H9 (cell line): ENCODE data around the gene RXFP3. TPM values are rescaled to one million over a fixed set of nuclear protein-coding genes. Genes with fewer than 3 reads are reported as not detected.

Experiments used
- DNase-seq: peaks from one replicate; pipeline ENCODE4 v3.0.0-alpha.2; 2017
- H2AFZ ChIP-seq: one replicate; pipeline ENCODE4 v1.6.1; 2013; ENCODE audit warnings: mild to moderate bottlenecking, low read length, control low read depth, moderate library complexity
- H2AK5ac ChIP-seq: 2 replicates; pipeline ENCODE4 v1.6.1; 2013; ENCODE audit warnings: low read length, control low read depth, mixed read lengths; ENCODE audit not compliant: insufficient read length
- H2BK120ac ChIP-seq: one replicate; pipeline ENCODE4 v1.6.1; 2013; ENCODE audit warnings: low read depth, mild to moderate bottlenecking, low read length, control low read depth, inconsistent platforms; ENCODE audit not compliant: poor library complexity, severe bottlenecking
- H2BK12ac ChIP-seq: 2 replicates; pipeline ENCODE4 v1.6.1; 2013; ENCODE audit warnings: low read length, control low read depth, mixed read lengths, low read depth; ENCODE audit not compliant: insufficient read length
- H2BK15ac ChIP-seq: 2 replicates; pipeline ENCODE4 v1.6.1; 2013; ENCODE audit warnings: low read depth, low read length, control low read depth
- H2BK20ac ChIP-seq: one replicate; pipeline ENCODE4 v1.6.1; 2013; ENCODE audit warnings: low read depth, mild to moderate bottlenecking, low read length, control low read depth, inconsistent platforms; ENCODE audit not compliant: poor library complexity, severe bottlenecking
- H2BK5ac ChIP-seq: 2 replicates; pipeline ENCODE4 v1.6.1; 2013; ENCODE audit warnings: low read length, control low read depth, mixed read lengths; ENCODE audit not compliant: insufficient read length
- H3K14ac ChIP-seq: 2 replicates; pipeline ENCODE4 v1.6.1; 2013; ENCODE audit warnings: low read length, control low read depth; ENCODE audit not compliant: insufficient read depth
- H3K18ac ChIP-seq: 2 replicates; pipeline ENCODE4 v1.6.1; 2013; ENCODE audit warnings: low read depth, mild to moderate bottlenecking, mixed read lengths, low read length, control low read depth; ENCODE audit not compliant: insufficient read length
- H3K23ac ChIP-seq: 2 replicates; pipeline ENCODE4 v1.6.1; 2013; ENCODE audit warnings: low read length, control low read depth, mixed read lengths, low read depth; ENCODE audit not compliant: insufficient read length
- H3K23me2 ChIP-seq: 2 replicates; pipeline ENCODE4 v1.6.1; 2013; ENCODE audit warnings: low read depth, mild to moderate bottlenecking, mixed read lengths, low read length, control low read depth; ENCODE audit not compliant: insufficient read length, poor library complexity, severe bottlenecking
- H3K27ac ChIP-seq: 2 replicates; pipeline ENCODE4 v1.5.1; 2013; ENCODE audit warnings: low read length, control low read depth, mixed read lengths, low read depth; ENCODE audit not compliant: insufficient read length
- H3K27me3 ChIP-seq: 2 replicates; pipeline ENCODE4 v1.6.1; 2013; ENCODE audit warnings: low read length, control low read depth, inconsistent platforms; ENCODE audit not compliant: insufficient read depth
- H3K4ac ChIP-seq: 2 replicates; pipeline ENCODE4 v1.6.1; 2013; ENCODE audit warnings: low read depth, mild to moderate bottlenecking, control low read depth, inconsistent platforms, low read length, moderate library complexity
- H3K4me1 ChIP-seq: 2 replicates; pipeline ENCODE4 v1.6.1; 2013; ENCODE audit warnings: low read length, control low read depth, inconsistent platforms; ENCODE audit not compliant: insufficient read depth
- H3K4me2 ChIP-seq: 2 replicates; pipeline ENCODE4 v1.6.1; 2013; ENCODE audit warnings: low read length, control low read depth, mixed read lengths; ENCODE audit not compliant: insufficient read length, insufficient read depth
- H3K56ac ChIP-seq: 2 replicates; pipeline ENCODE4 v1.6.1; 2013; ENCODE audit warnings: low read depth, mild to moderate bottlenecking, mixed read lengths, low read length, control low read depth; ENCODE audit not compliant: insufficient read length
- H3K79me1 ChIP-seq: 2 replicates; pipeline ENCODE4 v1.6.1; 2013; ENCODE audit warnings: low read depth, mild to moderate bottlenecking, moderate library complexity, low read length, control low read depth, inconsistent platforms; ENCODE audit not compliant: insufficient read depth, poor library complexity, severe bottlenecking
- H3K79me2 ChIP-seq: 2 replicates; pipeline ENCODE4 v1.6.1; 2013; ENCODE audit warnings: low read length, control low read depth, inconsistent platforms; ENCODE audit not compliant: insufficient read depth
- H3K9ac ChIP-seq: 2 replicates; pipeline ENCODE4 v1.6.1; 2013; ENCODE audit warnings: low read length, control low read depth, mixed read lengths; ENCODE audit not compliant: insufficient read length; ENCODE audit errors: extremely low read depth
- H3K9me3 ChIP-seq: one replicate; pipeline ENCODE4 v1.6.1; 2013; ENCODE audit warnings: low read depth, low read length, inconsistent platforms; ENCODE audit not compliant: control insufficient read depth
- H3T11ph ChIP-seq: one replicate; pipeline ENCODE4 v1.6.1; 2013; ENCODE audit warnings: mild to moderate bottlenecking, low read length, control low read depth, inconsistent platforms
- H4K20me1 ChIP-seq: one replicate; pipeline ENCODE4 v1.6.1; 2013; ENCODE audit not compliant: control insufficient read depth, insufficient read length, insufficient read depth
- H4K5ac ChIP-seq: 2 replicates; pipeline ENCODE4 v1.6.1; 2013; ENCODE audit warnings: low read depth, mild to moderate bottlenecking, mixed read lengths, low read length, control low read depth; ENCODE audit not compliant: insufficient read length
- H4K8ac ChIP-seq: replicated peaks from 2 replicates; pipeline ENCODE4 v1.6.1; 2013; ENCODE audit warnings: low read length, control low read depth, mixed read lengths, low read depth; ENCODE audit not compliant: insufficient read length
- H4K91ac ChIP-seq: 2 replicates; pipeline ENCODE4 v1.6.1; 2013; ENCODE audit warnings: low read depth, mild to moderate bottlenecking, moderate library complexity, mixed read lengths, low read length, control low read depth; ENCODE audit not compliant: insufficient read length
- H3K27ac Mint-ChIP-seq, 3 experiments: 2 replicates in 2 of 3; 3 replicates in 1 of 3; pipeline ENCODE4 v1.8.0; 2020 to 2021; ENCODE audit warnings: mixed read lengths in 3 of 3, mild to moderate bottlenecking in 1 of 3, moderate library complexity in 1 of 3
- H3K27me3 Mint-ChIP-seq: 2 replicates; pipeline ENCODE4 v1.8.0; 2021; ENCODE audit warnings: low read depth, mild to moderate bottlenecking, moderate library complexity, mixed read lengths
- H3K36me3 Mint-ChIP-seq, 3 experiments: 2 replicates in 2 of 3; 3 replicates in 1 of 3; pipeline ENCODE4 v1.8.0; 2020 to 2021; ENCODE audit warnings: low read depth in 3 of 3, mixed read lengths in 3 of 3; ENCODE audit not compliant: insufficient read depth in 1 of 3
- H3K4me1 Mint-ChIP-seq, 2 experiments: 2 replicates each; pipeline ENCODE4 v1.8.0; 2020; ENCODE audit warnings: mixed read lengths in 2 of 2
- H3K4me3 Mint-ChIP-seq, 2 experiments: 2 replicates in 1 of 2; 3 replicates in 1 of 2; pipeline ENCODE4 v1.8.0; 2020 to 2021; ENCODE audit warnings: mild to moderate bottlenecking in 2 of 2, mixed read lengths in 2 of 2, moderate library complexity in 1 of 2
- H3K9me3 Mint-ChIP-seq, 2 experiments: 2 replicates in 1 of 2; 3 replicates in 1 of 2; pipeline ENCODE4 v1.8.0; 2020; ENCODE audit warnings: mild to moderate bottlenecking in 2 of 2, mixed read lengths in 2 of 2, moderate library complexity in 1 of 2
- WGBS: extraction: QIAGEN DNeasy Blood & Tissue Kit; methylation state at CpG from one replicate; pipeline ENCODE4 v1.1.7; 2013; ENCODE audit warnings: missing lambda C conversion rate, low lambda C conversion rate, mixed read lengths; ENCODE audit not compliant: insufficient read length; ENCODE audit errors: extremely low coverage; 5-methylcytosine and 5-hydroxymethylcytosine counted together
- total RNA-seq: library from RNA; stranded (reverse); gene quantifications from 2 replicates; pipeline ENCODE4 v1.2.1, GENCODE V29; 2021
- TF ChIP-seq, protein P1 (sequence below): fragments of 200-600 bp; sonication (generic); conservative IDR thresholded peaks from 3 replicates; pipeline ENCODE4 v1.8.0; 2021; ENCODE audit warnings: antibody characterized with exemption, mild to moderate bottlenecking

Gene RXFP3
- total RNA-seq, 1 experiment from 2014 or later: not detected

DNA sequence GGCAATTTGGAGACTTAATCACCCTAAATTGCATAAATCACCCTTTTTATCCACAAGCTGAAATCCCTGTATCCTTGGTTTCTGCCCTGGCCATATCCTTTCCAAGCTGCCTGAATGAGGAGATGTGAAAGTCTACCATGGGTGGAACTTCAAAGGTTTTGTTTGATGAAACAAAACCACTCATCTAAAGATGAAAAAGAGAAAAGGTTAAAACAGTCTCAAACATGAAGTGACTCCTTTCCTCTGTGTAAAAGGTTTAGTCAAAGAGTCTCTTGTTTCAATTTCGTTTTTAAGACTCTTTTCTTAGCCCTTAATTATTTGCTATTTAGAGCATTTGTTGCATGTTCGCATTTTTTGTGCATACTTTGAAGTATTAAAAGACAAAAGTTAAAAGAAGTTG is 37.1 kb downstream of the RXFP3 start:
- no peak overlapping the region for H2BK15ac ChIP-seq
- no peak overlapping the region for H3K14ac ChIP-seq
- Mint-ChIP-seq H3K27ac (no peak overlapping the region), H3K27me3 (no peaks in the 10 kb centered on the region), H3K4me1 (peaks cover 33 to 53% of the 10 kb centered on the region in 2 experiments), H3K36me3 (peaks cover 0 to 3% (median 0%) of the 10 kb centered on the region in 3 experiments; a peak in 1 of 7 replicates), H3K4me3 (no peak overlapping the region), H3K9me3 (no peaks in the 10 kb centered on the region)
- no peak overlapping the region for H2BK12ac ChIP-seq
- WGBS: no CpG with 5 or more reads among the region's 2 CpGs
- H2AFZ ChIP-seq: no peak overlapping the region
- H3K56ac ChIP-seq: no peak overlapping the region
- H2BK120ac ChIP-seq: no peak overlapping the region
- no peaks in the 10 kb centered on the region for H3K9me3 ChIP-seq
- no peak overlapping the region for H2BK5ac ChIP-seq
- H4K8ac ChIP-seq: no peak overlapping the region
- no peak overlapping the region for H4K91ac ChIP-seq
- H3K79me1 ChIP-seq: no peaks in the 10 kb centered on the region
- no peak overlapping the region for H3T11ph ChIP-seq
- no peaks in the 10 kb centered on the region for H3K79me2 ChIP-seq
- no peak overlapping the region for H3K18ac ChIP-seq
- no peak overlapping the region for H3K27ac ChIP-seq
- no peak overlapping the region for H3K23ac ChIP-seq
- no peak overlapping the region for H3K4me2 ChIP-seq
- no peaks in the 10 kb centered on the region for H4K20me1 ChIP-seq
- no peak overlapping the region for H2BK20ac ChIP-seq
- TF ChIP-seq, protein P1, sequence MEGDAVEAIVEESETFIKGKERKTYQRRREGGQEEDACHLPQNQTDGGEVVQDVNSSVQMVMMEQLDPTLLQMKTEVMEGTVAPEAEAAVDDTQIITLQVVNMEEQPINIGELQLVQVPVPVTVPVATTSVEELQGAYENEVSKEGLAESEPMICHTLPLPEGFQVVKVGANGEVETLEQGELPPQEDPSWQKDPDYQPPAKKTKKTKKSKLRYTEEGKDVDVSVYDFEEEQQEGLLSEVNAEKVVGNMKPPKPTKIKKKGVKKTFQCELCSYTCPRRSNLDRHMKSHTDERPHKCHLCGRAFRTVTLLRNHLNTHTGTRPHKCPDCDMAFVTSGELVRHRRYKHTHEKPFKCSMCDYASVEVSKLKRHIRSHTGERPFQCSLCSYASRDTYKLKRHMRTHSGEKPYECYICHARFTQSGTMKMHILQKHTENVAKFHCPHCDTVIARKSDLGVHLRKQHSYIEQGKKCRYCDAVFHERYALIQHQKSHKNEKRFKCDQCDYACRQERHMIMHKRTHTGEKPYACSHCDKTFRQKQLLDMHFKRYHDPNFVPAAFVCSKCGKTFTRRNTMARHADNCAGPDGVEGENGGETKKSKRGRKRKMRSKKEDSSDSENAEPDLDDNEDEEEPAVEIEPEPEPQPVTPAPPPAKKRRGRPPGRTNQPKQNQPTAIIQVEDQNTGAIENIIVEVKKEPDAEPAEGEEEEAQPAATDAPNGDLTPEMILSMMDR: no peak
- no peak overlapping the region for H3K9ac ChIP-seq
- no peak overlapping the region for H4K5ac ChIP-seq
- H3K23me2 ChIP-seq: no peaks in the 10 kb centered on the region
- H3K4ac ChIP-seq: no peak overlapping the region
- no peak overlapping the region for H2AK5ac ChIP-seq
- DNase-seq: no peak
- peaks cover 6% of the 10 kb centered on the region; the same call in 1 of the 2 replicates for H3K4me1 ChIP-seq
- H3K27me3 ChIP-seq: no peaks in the 10 kb centered on the region
